ENCODE data around the gene ACAN.
A peak's percentile ranks its signal among the peaks of the same experiment; 100 is the strongest.

Gene ACAN

GRCh38 chr15:88902846-88903245 lies 99.6 kb downstream of the ACAN start:
- no peak for ATAC-seq

- no peak for ATAC-seq
Observed at GRCh38 chr15:88904257-88904623, 101.0 kb downstream of the ACAN start.

- peak; percentile 98 to 100 for ATAC-seq
Observed at GRCh38 chr15:88904624-88905327, 101.5 kb downstream of the ACAN start.

GRCh38 chr15:88905576-88905975 lies 102.3 kb downstream of the ACAN start:
- ATAC-seq: no peak

GRCh38 chr15:88906130-88906529 lies 102.9 kb downstream of the ACAN start:
- no peak for ATAC-seq

- ATAC-seq: no peak
Observed at GRCh38 chr15:88906551-88906950, 103.3 kb downstream of the ACAN start.

GRCh38 chr15:88907111-88907510 lies 103.9 kb downstream of the ACAN start:
- ATAC-seq: no peak

- no peak for ATAC-seq
Observed at GRCh38 chr15:88908123-88908522, 104.9 kb downstream of the ACAN start.

GRCh38 chr15:88908697-88909621 lies 105.7 kb downstream of the ACAN start:
- ATAC-seq: no peak

GRCh38 chr15:88909956-88910831 lies 107.0 kb downstream of the ACAN start:
- no peak for ATAC-seq

GRCh38 chr15:88911766-88912118 lies 108.5 kb downstream of the ACAN start:
- ATAC-seq: no peak

- ATAC-seq: no peak
Observed at GRCh38 chr15:88912500-88912921, 109.3 kb downstream of the ACAN start.

GRCh38 chr15:88913017-88913849 lies 110.0 kb downstream of the ACAN start, which contains the start of gene MFGE8:
TSS of gene MFGE8 (minus strand) at chr15:88913379. CDS start at chr15:88913319, 60 bp downstream.
- peak; percentile 89 to 93 for ATAC-seq

- no peak for ATAC-seq
Observed at GRCh38 chr15:88913850-88914169, 110.6 kb downstream of the ACAN start.

- ATAC-seq: no peak
Observed at GRCh38 chr15:88915354-88915753, 112.1 kb downstream of the ACAN start.

GRCh38 chr15:88917760-88918159 lies 114.5 kb downstream of the ACAN start:
- no peak for ATAC-seq

- ATAC-seq: peak; percentile 87 to 90
Observed at GRCh38 chr15:88918738-88919137, 115.5 kb downstream of the ACAN start.

- ATAC-seq: no peak
Observed at GRCh38 chr15:88920186-88920891, 117.1 kb downstream of the ACAN start.

- peak; percentile 75 to 80 for ATAC-seq
Observed at GRCh38 chr15:88920892-88921435, 117.7 kb downstream of the ACAN start.
